Effector memory CD8-positive, alpha-beta T cell (primary cell): ENCODE measurements around the gene KSR1.

ENCODE experiments used
- ATAC-seq: fragments of 150-1000 bp; cut with Tn5 transposase; replicated peaks from 2 replicates; pipeline ENCODE4 v1.10.0; 2021; ENCODE audit warnings: mild to moderate bottlenecking, moderate library complexity
- DNase-seq, 3 experiments: peaks; one replicate each; pipeline ENCODE4 v3.0.0; 2021
- H3K27ac Mint-ChIP-seq, 2 donors: one replicate each; pipeline ENCODE4 v1.8.0; 2022; ENCODE audit warnings: mild to moderate bottlenecking in 2 of 2, mixed read lengths in 2 of 2, moderate library complexity in 2 of 2
- H3K27me3 Mint-ChIP-seq, 2 donors: one replicate each; pipeline ENCODE4 v1.8.0; 2022; ENCODE audit warnings: mixed read lengths in 2 of 2
- H3K36me3 Mint-ChIP-seq: one replicate; pipeline ENCODE4 v1.8.0; 2022; ENCODE audit warnings: mild to moderate bottlenecking, moderate library complexity, mixed read lengths; ENCODE audit not compliant: insufficient read depth
- H3K4me1 Mint-ChIP-seq, 2 donors: one replicate each; pipeline ENCODE4 v1.8.0; 2022; ENCODE audit warnings: low read depth in 2 of 2, mixed read lengths in 2 of 2
- H3K4me3 Mint-ChIP-seq, 2 donors: one replicate each; pipeline ENCODE4 v1.8.0; 2022; ENCODE audit warnings: mild to moderate bottlenecking in 2 of 2, mixed read lengths in 2 of 2, moderate library complexity in 2 of 2
- H3K9me3 Mint-ChIP-seq, 2 donors: one replicate each; pipeline ENCODE4 v1.8.0; 2022; ENCODE audit warnings: mixed read lengths in 2 of 2

KSR1 gene

DNA sequence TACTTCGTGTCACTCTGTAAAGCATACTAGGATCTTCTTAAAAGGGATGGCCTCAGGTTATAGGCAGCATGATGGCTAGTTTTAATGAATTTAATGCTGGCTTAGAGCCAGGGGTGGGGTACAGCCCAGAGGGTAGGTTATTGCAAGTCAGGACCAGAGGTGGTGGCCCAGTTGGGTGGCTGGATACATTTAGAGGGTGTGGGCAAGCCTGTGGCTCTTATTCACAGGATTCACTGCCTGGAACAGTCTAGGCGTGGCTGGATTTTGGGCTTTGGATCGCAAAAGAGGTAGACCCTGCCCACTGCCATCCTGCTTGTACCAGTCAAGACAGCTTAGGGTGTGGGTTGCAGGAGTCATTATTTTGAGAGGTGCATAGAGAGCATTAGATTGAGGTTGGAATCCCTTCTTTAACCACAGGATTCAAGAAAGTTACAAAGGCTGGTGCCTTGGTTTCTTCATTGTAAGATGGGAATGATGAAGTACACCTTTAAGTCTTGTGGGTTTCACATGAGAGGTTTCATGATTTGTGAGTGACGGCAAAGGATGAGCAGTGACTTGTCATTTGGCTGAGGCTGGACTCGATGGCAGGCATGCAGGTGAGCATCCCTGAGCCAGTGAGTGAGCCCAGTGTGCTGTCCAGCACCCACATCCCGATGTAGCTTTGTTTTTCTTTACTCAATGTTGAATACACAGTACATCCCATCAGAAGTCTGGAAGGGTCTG lies 85.2 kb downstream of the KSR1 start:
- H3K27me3 Mint-ChIP-seq, result no peaks in the 10 kb centered on the region
- H3K36me3 Mint-ChIP-seq, result peaks cover 2% of the 10 kb centered on the region
- H3K27ac Mint-ChIP-seq, result peak overlapping the region in 1 of 2 donors; percentile 74
- peaks cover 54 to 67% of the 10 kb centered on the region in 2 donors for H3K4me1 Mint-ChIP-seq
- no peak overlapping the region for H3K4me3 Mint-ChIP-seq
- ATAC-seq (no peak), DNase-seq (no peak)
- no peaks in the 10 kb centered on the region for H3K9me3 Mint-ChIP-seq

- DNase-seq, result no peak
- H3K27ac Mint-ChIP-seq, result no peak overlapping the region
- no peak overlapping the region for H3K4me3 Mint-ChIP-seq
- H3K27me3 Mint-ChIP-seq, result no peaks in the 10 kb centered on the region
- peaks cover 59 to 67% of the 10 kb centered on the region in 2 donors for H3K4me1 Mint-ChIP-seq
- H3K36me3 Mint-ChIP-seq, result peaks cover 2% of the 10 kb centered on the region
- ATAC-seq, result no peak
- no peaks in the 10 kb centered on the region for H3K9me3 Mint-ChIP-seq
These were observed 86.7 kb downstream of the KSR1 start for GRCh38 chr17:27542841-27543463.

GRCh38 chr17:27543464-27543856 lies 87.2 kb downstream of the KSR1 start:
- no peaks in the 10 kb centered on the region for H3K9me3 Mint-ChIP-seq
- peak overlapping the region in 1 of 2 donors; percentile 79 for H3K27ac Mint-ChIP-seq
- no peaks in the 10 kb centered on the region for H3K27me3 Mint-ChIP-seq
- DNase-seq (no peak), ATAC-seq (no peak)
- peaks cover 59 to 67% of the 10 kb centered on the region in 2 donors for H3K4me1 Mint-ChIP-seq
- H3K36me3 Mint-ChIP-seq, result peaks cover 2% of the 10 kb centered on the region
- H3K4me3 Mint-ChIP-seq, result no peak overlapping the region

- H3K4me3 Mint-ChIP-seq, result peak overlapping the region; percentile 34 to 46
- peak overlapping the region; percentile 79 to 87 for H3K27ac Mint-ChIP-seq
- DNase-seq (no peak), ATAC-seq (no peak)
- H3K36me3 Mint-ChIP-seq, result peaks cover 2% of the 10 kb centered on the region
- no peaks in the 10 kb centered on the region for H3K9me3 Mint-ChIP-seq
- H3K27me3 Mint-ChIP-seq, result no peaks in the 10 kb centered on the region
- peaks cover 56 to 67% of the 10 kb centered on the region in 2 donors for H3K4me1 Mint-ChIP-seq
These were observed 87.7 kb downstream of the KSR1 start for GRCh38 chr17:27543958-27544349.

GRCh38 chr17:27544350-27545131 lies 88.3 kb downstream of the KSR1 start:
- peak overlapping the region; percentile 79 to 87 for H3K27ac Mint-ChIP-seq
- peaks cover 53 to 64% of the 10 kb centered on the region in 2 donors for H3K4me1 Mint-ChIP-seq
- DNase-seq (no peak), ATAC-seq (peak; percentile 82)
- H3K36me3 Mint-ChIP-seq, result peaks cover 2% of the 10 kb centered on the region
- H3K4me3 Mint-ChIP-seq, result peak overlapping the region; percentile 34 to 46
- H3K27me3 Mint-ChIP-seq, result no peaks in the 10 kb centered on the region
- no peaks in the 10 kb centered on the region for H3K9me3 Mint-ChIP-seq

GRCh38 chr17:27545562-27546229 lies 89.4 kb downstream of the KSR1 start:
- peak overlapping the region; percentile 31 to 79 for H3K27ac Mint-ChIP-seq

GRCh38 chr17:27546624-27547300 lies 90.5 kb downstream of the KSR1 start:
- DNase-seq (no peak), ATAC-seq (no peak)
- H3K4me1 Mint-ChIP-seq, result peaks cover 39 to 56% of the 10 kb centered on the region in 2 donors
- H3K36me3 Mint-ChIP-seq, result peaks cover 2% of the 10 kb centered on the region
- H3K27me3 Mint-ChIP-seq, result no peaks in the 10 kb centered on the region
- H3K27ac Mint-ChIP-seq, result peak overlapping the region; percentile 79 to 80
- no peaks in the 10 kb centered on the region for H3K9me3 Mint-ChIP-seq
- H3K4me3 Mint-ChIP-seq, result no peak overlapping the region

More at GRCh38 chr17:27545562-27546229, 89.4 kb downstream of the KSR1 start:
- Mint-ChIP-seq H3K4me3 (no peak overlapping the region), H3K36me3 (peaks cover 2% of the 10 kb centered on the region), H3K27me3 (no peaks in the 10 kb centered on the region), H3K4me1 (peaks cover 50 to 63% of the 10 kb centered on the region in 2 donors), H3K9me3 (no peaks in the 10 kb centered on the region)
- DNase-seq (no peak), ATAC-seq (no peak)

GRCh38 chr17:27547301-27547683 lies 91.0 kb downstream of the KSR1 start:
- Mint-ChIP-seq H3K27ac (peak overlapping the region in 1 of 2 donors; percentile 80), H3K4me1 (peaks cover 38 to 51% of the 10 kb centered on the region in 2 donors), H3K36me3 (peaks cover 2% of the 10 kb centered on the region)

GRCh38 chr17:27548369-27548768 lies 92.1 kb downstream of the KSR1 start:
- H3K27me3 Mint-ChIP-seq, result no peaks in the 10 kb centered on the region
- H3K9me3 Mint-ChIP-seq, result no peaks in the 10 kb centered on the region
- peaks cover 35 to 40% of the 10 kb centered on the region in 2 donors for H3K4me1 Mint-ChIP-seq
- H3K27ac Mint-ChIP-seq, result no peak overlapping the region
- H3K4me3 Mint-ChIP-seq, result no peak overlapping the region
- ATAC-seq (no peak), DNase-seq (no peak)
- H3K36me3 Mint-ChIP-seq, result peaks cover 2% of the 10 kb centered on the region

More at GRCh38 chr17:27547301-27547683, 91.0 kb downstream of the KSR1 start:
- no peaks in the 10 kb centered on the region for H3K9me3 Mint-ChIP-seq
- DNase-seq (no peak), ATAC-seq (no peak)
- no peak overlapping the region for H3K4me3 Mint-ChIP-seq
- H3K27me3 Mint-ChIP-seq, result no peaks in the 10 kb centered on the region

GRCh38 chr17:27549251-27549893 lies 93.1 kb downstream of the KSR1 start:
- H3K27ac Mint-ChIP-seq, result no peak overlapping the region
- H3K4me3 Mint-ChIP-seq, result no peak overlapping the region
- no peak for ATAC-seq
- DNase-seq, result no peak
- H3K27me3 Mint-ChIP-seq, result no peaks in the 10 kb centered on the region
- peaks cover 7% of the 10 kb centered on the region for H3K36me3 Mint-ChIP-seq
- no peaks in the 10 kb centered on the region for H3K9me3 Mint-ChIP-seq
- peaks cover 25 to 30% of the 10 kb centered on the region in 2 donors for H3K4me1 Mint-ChIP-seq

GRCh38 chr17:27550291-27550930 lies 94.2 kb downstream of the KSR1 start:
- peaks cover 4% of the 10 kb centered on the region for H3K36me3 Mint-ChIP-seq
- no peaks in the 10 kb centered on the region for H3K9me3 Mint-ChIP-seq
- H3K4me1 Mint-ChIP-seq, result peaks cover 22 to 25% of the 10 kb centered on the region in 2 donors
- ATAC-seq (no peak), DNase-seq (no peak)
- no peak overlapping the region for H3K4me3 Mint-ChIP-seq
- H3K27ac Mint-ChIP-seq, result no peak overlapping the region
- no peaks in the 10 kb centered on the region for H3K27me3 Mint-ChIP-seq

- Mint-ChIP-seq H3K27ac (no peak overlapping the region), H3K4me1 (peaks cover 17 to 21% of the 10 kb centered on the region in 2 donors)
- no peak for DNase-seq
These were observed 94.8 kb downstream of the KSR1 start for GRCh38 chr17:27550974-27551505.

More at GRCh38 chr17:27550974-27551505, 94.8 kb downstream of the KSR1 start:
- Mint-ChIP-seq H3K4me3 (no peak overlapping the region), H3K27me3 (no peaks in the 10 kb centered on the region), H3K36me3 (peaks cover 4% of the 10 kb centered on the region), H3K9me3 (no peaks in the 10 kb centered on the region)
- ATAC-seq, result no peak
